Glutamatergic neuron (in vitro differentiated cells): ENCODE results near the gene IWS1. TPM values are rescaled to one million over a fixed set of nuclear protein-coding genes. Genes with fewer than 3 reads are reported as not detected.

Experiments
- DNase-seq: peaks from one replicate; pipeline ENCODE4 v3.0.0; 2022
- H3K27ac Mint-ChIP-seq: one replicate; pipeline ENCODE4 v1.8.0; 2020; ENCODE audit warnings: mild to moderate bottlenecking, mixed read lengths, inconsistent platforms; ENCODE audit not compliant: unreplicated experiment
- H3K27me3 Mint-ChIP-seq: one replicate; pipeline ENCODE4 v1.8.0; 2020; ENCODE audit warnings: mild to moderate bottlenecking, moderate library complexity, mixed read lengths, inconsistent platforms; ENCODE audit not compliant: unreplicated experiment
- H3K36me3 Mint-ChIP-seq: one replicate; pipeline ENCODE4 v1.8.0; 2020; ENCODE audit warnings: mild to moderate bottlenecking, mixed read lengths, inconsistent platforms; ENCODE audit not compliant: unreplicated experiment
- H3K4me1 Mint-ChIP-seq: one replicate; pipeline ENCODE4 v1.8.0; 2020; ENCODE audit warnings: mild to moderate bottlenecking, low read depth, mixed read lengths, inconsistent platforms; ENCODE audit not compliant: unreplicated experiment
- H3K4me3 Mint-ChIP-seq: one replicate; pipeline ENCODE4 v1.8.0; 2020; ENCODE audit warnings: mild to moderate bottlenecking, mixed read lengths, inconsistent platforms; ENCODE audit not compliant: unreplicated experiment
- H3K9me3 Mint-ChIP-seq: one replicate; pipeline ENCODE4 v1.8.0; 2020; ENCODE audit warnings: mild to moderate bottlenecking, moderate library complexity, mixed read lengths, inconsistent platforms; ENCODE audit not compliant: unreplicated experiment
- CTCF ChIP-seq: fragments of 200-600 bp; sonication (generic); IDR thresholded peaks from one replicate; pipeline ENCODE4 v1.5.0; 2021; ENCODE audit not compliant: partially characterized antibody, unreplicated experiment
- total RNA-seq: library from RNA; stranded (reverse); fragmentation: NEBNext Ultra II Directional; extraction: Animal tissue kit (Norgen Biotek cat#: 25700); gene quantifications from one replicate; pipeline ENCODE4 v1.2.1, GENCODE V29; 2021; ENCODE audit not compliant: unreplicated experiment

IWS1 gene
- total RNA-seq, 1 donor from 2014 or later: 46.1 TPM

- Mint-ChIP-seq H3K36me3 (no peaks in the 10 kb centered on the region), H3K27me3 (peaks cover 1% of the 10 kb centered on the region), H3K9me3 (peaks cover 4% of the 10 kb centered on the region), H3K4me3 (no peak overlapping the region), H3K27ac (no peak overlapping the region), H3K4me1 (peaks cover 6% of the 10 kb centered on the region)
- no peak for TF ChIP-seq CTCF
- DNase-seq: no peak
Measured at GRCh38 chr2:127523269-127523939, 2.9 kb downstream of the IWS1 start.

- Mint-ChIP-seq H3K4me3 (no peak overlapping the region), H3K36me3 (peaks cover 6% of the 10 kb centered on the region), H3K4me1 (peaks cover 9% of the 10 kb centered on the region), H3K27me3 (no peaks in the 10 kb centered on the region), H3K27ac (no peak overlapping the region), H3K9me3 (no peaks in the 10 kb centered on the region)
- TF ChIP-seq CTCF: no peak
- no peak for DNase-seq
Measured at GRCh38 chr2:127520424-127520823, 5.9 kb downstream of the IWS1 start.

GRCh38 chr2:127517465-127517864, 8.8 kb downstream of the IWS1 start:
- TF ChIP-seq CTCF: no peak
- no peak for DNase-seq
- peaks cover 26% of the 10 kb centered on the region for H3K4me1 Mint-ChIP-seq
- peaks cover 7% of the 10 kb centered on the region for H3K27me3 Mint-ChIP-seq
- no peak overlapping the region for H3K27ac Mint-ChIP-seq
- no peaks in the 10 kb centered on the region for H3K9me3 Mint-ChIP-seq
- H3K36me3 Mint-ChIP-seq: peaks cover 6% of the 10 kb centered on the region
- no peak overlapping the region for H3K4me3 Mint-ChIP-seq

GRCh38 chr2:127516041-127516762, 10.1 kb downstream of the IWS1 start:
- Mint-ChIP-seq H3K36me3 (peaks cover 6% of the 10 kb centered on the region), H3K4me1 (peaks cover 36% of the 10 kb centered on the region), H3K4me3 (no peak overlapping the region), H3K9me3 (no peaks in the 10 kb centered on the region), H3K27ac (no peak overlapping the region), H3K27me3 (peaks cover 7% of the 10 kb centered on the region)
- DNase-seq: no peak
- no peak for TF ChIP-seq CTCF

GRCh38 chr2:127515383-127515915, 10.8 kb downstream of the IWS1 start:
- H3K4me1 Mint-ChIP-seq: peaks cover 37% of the 10 kb centered on the region
- no peaks in the 10 kb centered on the region for H3K9me3 Mint-ChIP-seq
- H3K36me3 Mint-ChIP-seq: peaks cover 6% of the 10 kb centered on the region
- H3K27me3 Mint-ChIP-seq: peaks cover 7% of the 10 kb centered on the region
- DNase-seq: no peak
- H3K27ac Mint-ChIP-seq: peak overlapping the region; percentile 49
- peak overlapping the region; percentile 11 for H3K4me3 Mint-ChIP-seq
- no peak for TF ChIP-seq CTCF
